Peyer's patch (tissue), 4 donors: ENCODE data around the gene ERO1A.

Experiments used
- CTCF ChIP-seq, 6 experiments: fragments of 450-650 bp in 4 of 6; fragments of 200-600 bp in 2 of 6; sonication (generic) in 1 of 6; IDR thresholded peaks; one replicate each; pipeline ENCODE4 v1.5.1; 2017 to 2019; ENCODE audit warnings: antibody characterized with exemption in 6 of 6, mild to moderate bottlenecking in 3 of 6, moderate library complexity in 1 of 6
- POLR2A ChIP-seq, 2 donors: fragments of 450-650 bp; IDR thresholded peaks; one replicate each; pipeline ENCODE4 v1.5.1; 2017; ENCODE audit warnings: antibody characterized with exemption in 2 of 2, mild to moderate bottlenecking in 2 of 2, moderate library complexity in 2 of 2

GRCh38 chr14:52678591-52678990, 16.8 kb downstream of the ERO1A start:
- TF ChIP-seq CTCF (IDR thresholded peaks at IDR 0.05): peak in 5 of 6 experiments; percentile 22 to 52 (median 43)
- no peak for TF ChIP-seq POLR2A (IDR thresholded peaks at IDR 0.05)
